ENCODE measurements around the gene MT1F.
A peak's percentile ranks its signal among the peaks of the same experiment; 100 is the strongest.

Gene MT1F

GRCh38 chr16:56657555-56658326 lies at the start of gene MT1F:
Gene MT1F, plus strand, starts transcription at chr16:56657959. Its CDS starts 100 bp downstream, at chr16:56658059.
- TF ChIP-seq CTCF (IDR thresholded peaks at IDR 0.05; ENCODE audit: extremely low read depth, insufficient read depth, missing control alignments) = no peak
- DNase-seq (ENCODE audit: low spot score) = peak; percentile 45
- in situ Hi-C loops (cut with MboI; ENCODE audit: low pct_unique_long_range_greater_than_20kb, low sequenced_read_pairs, unreplicated experiment) = no loop called here

- no peak for TF ChIP-seq CTCF (IDR thresholded peaks at IDR 0.05; ENCODE audit: extremely low read depth, insufficient read depth, missing control alignments)
- in situ Hi-C loops (cut with MboI; ENCODE audit: low pct_unique_long_range_greater_than_20kb, low sequenced_read_pairs, unreplicated experiment) = no loop called here
- peak; percentile 95 for DNase-seq (ENCODE audit: low spot score)
Observed at GRCh38 chr16:56608043-56608875, 49.5 kb upstream of the MT1F start, which contains the start of gene MT2A. Gene MT2A, plus strand, starts transcription at chr16:56608584. Its CDS starts 72 bp downstream, at chr16:56608656.

GRCh38 chr16:56608876-56609462 lies 48.8 kb upstream of the MT1F start:
- in situ Hi-C loops (cut with MboI; ENCODE audit: low pct_unique_long_range_greater_than_20kb, low sequenced_read_pairs, unreplicated experiment) = no loop called here
- TF ChIP-seq CTCF (IDR thresholded peaks at IDR 0.05; ENCODE audit: extremely low read depth, insufficient read depth, missing control alignments) = no peak
- DNase-seq (ENCODE audit: low spot score) = no peak

- peak; percentile 82 for DNase-seq (ENCODE audit: low spot score)
- TF ChIP-seq CTCF (IDR thresholded peaks at IDR 0.05; ENCODE audit: extremely low read depth, insufficient read depth, missing control alignments) = no peak
- in situ Hi-C loops (cut with MboI; ENCODE audit: low pct_unique_long_range_greater_than_20kb, low sequenced_read_pairs, unreplicated experiment) = no loop called here
Observed at GRCh38 chr16:56609463-56609921, 48.3 kb upstream of the MT1F start.

GRCh38 chr16:56610017-56610608 lies 47.6 kb upstream of the MT1F start:
- in situ Hi-C loops (cut with MboI; ENCODE audit: low pct_unique_long_range_greater_than_20kb, low sequenced_read_pairs, unreplicated experiment) = no loop called here
- DNase-seq (ENCODE audit: low spot score) = no peak
- no peak for TF ChIP-seq CTCF (IDR thresholded peaks at IDR 0.05; ENCODE audit: extremely low read depth, insufficient read depth, missing control alignments)

- TF ChIP-seq CTCF (IDR thresholded peaks at IDR 0.05; ENCODE audit: extremely low read depth, insufficient read depth, missing control alignments) = no peak
- in situ Hi-C loops (cut with MboI; ENCODE audit: low pct_unique_long_range_greater_than_20kb, low sequenced_read_pairs, unreplicated experiment) = no loop called here
- no peak for DNase-seq (ENCODE audit: low spot score)
Observed at GRCh38 chr16:56610609-56611111, 47.1 kb upstream of the MT1F start.
